Testis (tissue), 3 donors: ENCODE measurements around the gene DLG2. TPM values are rescaled to one million over a fixed set of nuclear protein-coding genes. Genes with fewer than 3 reads are reported as not detected.
A peak's percentile ranks its signal among the peaks of the same experiment; 100 is the strongest.

Source experiments
- DNase-seq: peaks from one replicate; pipeline ENCODE4 v3.0.0-alpha.2; 2019
- H3K27ac ChIP-seq, 2 donors: fragments of 200-600 bp; sonication (generic); one replicate each; pipeline ENCODE4 v1.5.1; 2019
- H3K27me3 ChIP-seq: fragments of 200-600 bp; sonication (generic); one replicate; pipeline ENCODE4 v1.5.1; 2019
- H3K36me3 ChIP-seq: fragments of 200-600 bp; sonication (generic); one replicate; pipeline ENCODE4 v1.5.1; 2017; ENCODE audit warnings: low read depth; ENCODE audit errors: missing control alignments
- H3K4me1 ChIP-seq: fragments of 200-600 bp; sonication (generic); one replicate; pipeline ENCODE4 v1.5.1; 2019
- H3K4me3 ChIP-seq, 2 donors: fragments of 200-600 bp; sonication (generic); one replicate each; pipeline ENCODE4 v1.5.1; 2017 to 2019
- H3K9me3 ChIP-seq: fragments of 200-600 bp; sonication (generic); one replicate; pipeline ENCODE4 v1.5.1; 2017
- POLR2A ChIP-seq: fragments of 450-650 bp; IDR thresholded peaks from one replicate; pipeline ENCODE4 v1.6.1; 2017; ENCODE audit warnings: antibody characterized with exemption, mild to moderate bottlenecking, moderate library complexity
- WGBS, 2 donors: methylation state at CpG; one replicate each; pipeline ENCODE4 v1.1.5; 2018; 5-methylcytosine and 5-hydroxymethylcytosine counted together
- intact Hi-C: fragments of 100-400 bp; cut with DNase I; formaldehyde crosslinking; loops from one replicate; pipeline ENCODE4 v1.15.1; 2023; ENCODE audit warnings: low total_unique reads
- polyA plus RNA-seq: library from polyadenylated mRNA; stranded (reverse); fragments of 350-450 nt; fragmentation: Illumina TruSeq; extraction: RNeasy Lipid Tissue Mini Kit (QIAGEN cat#74804); gene quantifications from one replicate; pipeline ENCODE4 v1.2.3, GENCODE V29; 2014; ENCODE audit warnings: low read depth, low replicate concordance; ENCODE audit not compliant: insufficient read depth
- total RNA-seq, 2 donors: library from RNA; depleted of rRNA; stranded (reverse); fragments of >200 nt; gene quantifications; one replicate each; pipeline ENCODE4 v1.2.3, GENCODE V29; 2016
- TF ChIP-seq, protein P1 (sequence below), 3 experiments: fragments of 450-650 bp in 2 of 3; fragments of 200-600 bp in 1 of 3; sonication (generic) in 1 of 3; IDR thresholded peaks; one replicate each; pipeline ENCODE4 v1.5.1; 2016 to 2019; ENCODE audit warnings: antibody characterized with exemption in 3 of 3, mild to moderate bottlenecking in 2 of 3, moderate library complexity in 1 of 3

Gene DLG2
- total and polyA plus RNA-seq, 3 donors from 2014 or later, result 13.8 to 23.0 (median 14.1) TPM

GRCh38 chr11:84465040-84465439 is 1162.1 kb downstream of the DLG2 start:
- 69 to 70% methylated on average over 4 of the region's 4 CpGs for WGBS, 2 donors
- DNase-seq, result no peak

DNA sequence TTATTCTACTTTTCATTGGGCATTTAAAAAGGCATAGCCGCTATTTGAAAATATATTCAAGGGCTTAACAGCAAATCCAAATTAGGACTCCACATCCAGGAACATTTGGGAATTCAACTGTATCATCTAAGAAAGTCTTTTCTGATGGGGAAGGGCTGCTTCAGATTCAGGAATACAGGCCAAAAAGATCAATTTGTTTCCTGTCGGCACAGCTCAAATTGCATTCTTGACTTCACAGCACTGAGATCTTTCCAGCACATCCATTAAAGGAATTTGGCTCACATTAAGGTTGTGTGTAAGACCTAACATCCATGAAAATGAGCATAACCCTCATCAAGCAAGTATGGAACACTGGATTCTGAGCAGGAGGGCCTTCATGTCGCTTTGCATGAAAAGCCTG is 1171.5 kb downstream of the DLG2 start:
- Histone ChIP-seq H3K27me3 (no peaks in the 10 kb centered on the region), H3K36me3 (no peaks in the 10 kb centered on the region), H3K4me1 (no peaks in the 10 kb centered on the region), H3K9me3 (no peaks in the 10 kb centered on the region), H3K4me3 (no peak overlapping the region), H3K27ac (no peak overlapping the region)
- DNase-seq, result no peak
- intact Hi-C loops, result no loop called here
- TF ChIP-seq POLR2A, result no peak
- TF ChIP-seq, protein P1, sequence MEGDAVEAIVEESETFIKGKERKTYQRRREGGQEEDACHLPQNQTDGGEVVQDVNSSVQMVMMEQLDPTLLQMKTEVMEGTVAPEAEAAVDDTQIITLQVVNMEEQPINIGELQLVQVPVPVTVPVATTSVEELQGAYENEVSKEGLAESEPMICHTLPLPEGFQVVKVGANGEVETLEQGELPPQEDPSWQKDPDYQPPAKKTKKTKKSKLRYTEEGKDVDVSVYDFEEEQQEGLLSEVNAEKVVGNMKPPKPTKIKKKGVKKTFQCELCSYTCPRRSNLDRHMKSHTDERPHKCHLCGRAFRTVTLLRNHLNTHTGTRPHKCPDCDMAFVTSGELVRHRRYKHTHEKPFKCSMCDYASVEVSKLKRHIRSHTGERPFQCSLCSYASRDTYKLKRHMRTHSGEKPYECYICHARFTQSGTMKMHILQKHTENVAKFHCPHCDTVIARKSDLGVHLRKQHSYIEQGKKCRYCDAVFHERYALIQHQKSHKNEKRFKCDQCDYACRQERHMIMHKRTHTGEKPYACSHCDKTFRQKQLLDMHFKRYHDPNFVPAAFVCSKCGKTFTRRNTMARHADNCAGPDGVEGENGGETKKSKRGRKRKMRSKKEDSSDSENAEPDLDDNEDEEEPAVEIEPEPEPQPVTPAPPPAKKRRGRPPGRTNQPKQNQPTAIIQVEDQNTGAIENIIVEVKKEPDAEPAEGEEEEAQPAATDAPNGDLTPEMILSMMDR (IDR thresholded peaks at IDR 0.05), result no peak
- WGBS, 2 donors, result 73 to 78% methylated on average over 3 of the region's 3 CpGs

More at GRCh38 chr11:84465040-84465439, 1162.1 kb downstream of the DLG2 start:
- H3K9me3 ChIP-seq, result no peaks in the 10 kb centered on the region
- no peaks in the 10 kb centered on the region for H3K27me3 ChIP-seq
- no peaks in the 10 kb centered on the region for H3K36me3 ChIP-seq
- H3K27ac ChIP-seq, result no peak overlapping the region
- no peak overlapping the region for H3K4me3 ChIP-seq
- intact Hi-C loops, result no loop called here
- TF ChIP-seq, protein P1 (IDR thresholded peaks at IDR 0.05), result no peak
- TF ChIP-seq POLR2A, result no peak
- H3K4me1 ChIP-seq, result no peaks in the 10 kb centered on the region

GRCh38 chr11:84452211-84452610 is 1174.9 kb downstream of the DLG2 start:
- Histone ChIP-seq H3K4me1 (no peaks in the 10 kb centered on the region), H3K9me3 (no peaks in the 10 kb centered on the region), H3K4me3 (no peak overlapping the region), H3K27ac (no peak overlapping the region), H3K36me3 (no peaks in the 10 kb centered on the region), H3K27me3 (no peaks in the 10 kb centered on the region)
- intact Hi-C loops, result no loop called here
- TF ChIP-seq, protein P1 (IDR thresholded peaks at IDR 0.05), result no peak
- no peak for DNase-seq

- Histone ChIP-seq H3K9me3 (no peaks in the 10 kb centered on the region), H3K4me3 (no peak overlapping the region), H3K4me1 (no peaks in the 10 kb centered on the region), H3K27ac (no peak overlapping the region), H3K27me3 (no peaks in the 10 kb centered on the region), H3K36me3 (no peaks in the 10 kb centered on the region)
- TF ChIP-seq, protein P1 (IDR thresholded peaks at IDR 0.05), result no peak
- TF ChIP-seq POLR2A, result no peak
- intact Hi-C loops, result no loop called here
- DNase-seq, result no peak
Measured at GRCh38 chr11:84438565-84438964, 1188.6 kb downstream of the DLG2 start.

DNA sequence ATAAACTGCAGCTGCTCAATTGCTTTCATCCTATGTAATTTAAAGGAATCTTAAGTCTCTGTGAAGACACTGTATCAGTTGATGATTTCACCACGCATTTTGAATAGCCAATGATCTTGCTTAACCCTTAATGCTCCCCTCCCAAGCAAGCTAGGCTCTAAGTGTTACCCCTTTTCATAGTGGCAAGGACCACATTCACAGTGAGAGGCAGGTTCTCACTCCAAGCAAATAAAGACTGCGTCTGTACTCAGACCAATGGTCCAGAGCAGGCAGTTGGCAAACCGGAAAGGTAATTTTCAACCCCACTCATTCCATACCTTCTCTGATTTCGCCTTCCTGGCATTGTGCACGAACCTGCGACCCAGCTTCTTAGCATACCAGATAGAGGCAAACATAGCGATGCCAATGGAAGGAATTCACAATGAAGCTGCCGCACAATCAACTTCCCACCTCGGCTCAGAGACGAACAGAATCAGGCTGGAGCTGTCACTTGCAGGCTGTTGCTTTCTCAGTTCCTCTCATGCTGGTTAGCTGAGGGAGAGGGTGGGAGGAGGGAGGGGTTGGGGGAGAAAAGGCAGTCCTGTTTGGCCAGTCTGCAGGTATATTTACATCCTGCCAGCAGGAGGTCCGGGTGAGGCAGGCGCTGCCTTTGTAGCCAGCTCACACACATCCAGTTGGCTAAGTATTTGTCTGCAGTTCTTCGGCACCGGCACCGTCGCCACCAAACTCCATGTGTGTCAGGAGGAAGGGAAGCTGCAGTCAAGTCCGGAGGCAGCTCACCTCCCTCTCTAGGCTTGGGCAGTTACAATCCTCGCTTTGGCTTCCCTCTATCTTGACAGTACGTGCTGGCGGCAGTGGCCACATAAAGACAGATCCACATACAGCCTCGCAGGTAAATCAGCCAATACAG is 1189.8 kb downstream of the DLG2 start:
- H3K27ac ChIP-seq, result no peak overlapping the region
- H3K36me3 ChIP-seq, result no peaks in the 10 kb centered on the region
- peak; percentile 43 for DNase-seq
- H3K27me3 ChIP-seq, result no peaks in the 10 kb centered on the region
- no peaks in the 10 kb centered on the region for H3K9me3 ChIP-seq
- 6 to 14% methylated on average over 15 to 21 of the region's 21 CpGs for WGBS, 2 donors
- intact Hi-C loops, result no loop called here
- no peak overlapping the region for H3K4me3 ChIP-seq
- no peak for TF ChIP-seq POLR2A
- TF ChIP-seq, protein P1 (IDR thresholded peaks at IDR 0.05), result no peak
- no peaks in the 10 kb centered on the region for H3K4me1 ChIP-seq
